Spleen (tissue), 11 donors: Measurements from ENCODE around the gene PIPOX. TPM values are rescaled to one million over a fixed set of nuclear protein-coding genes. Genes with fewer than 3 reads are reported as not detected.

ENCODE experiments used
- DNase-seq: peaks from one replicate; pipeline ENCODE4 v3.0.0-alpha.2; 2020
- H3K27ac ChIP-seq, 8 donors: fragments of 200-600 bp; sonication (generic) in 7 of 8; 1 replicate in 4 of 8; 2 replicates in 4 of 8; pipeline versions ENCODE4 v1.5.0 to v1.8.0; 2016 to 2021; ENCODE audit warnings: inconsistent platforms in 4 of 8, mild to moderate bottlenecking in 4 of 8, moderate library complexity in 1 of 8
- H3K27me3 ChIP-seq, 7 donors: fragments of 200-600 bp; sonication (generic) in 6 of 7; replicated peaks in 1 of 7; 1 replicate in 4 of 7; 2 replicates in 3 of 7; pipeline versions ENCODE4 v1.5.0 to v1.8.0; 2016 to 2021; ENCODE audit warnings: inconsistent platforms in 3 of 7, mild to moderate bottlenecking in 1 of 7
- H3K36me3 ChIP-seq, 6 donors: fragments of 200-600 bp; sonication (generic) in 5 of 6; 1 replicate in 4 of 6; 2 replicates in 2 of 6; pipeline versions ENCODE4 v1.5.0 to v1.8.0; 2016 to 2021; ENCODE audit warnings: inconsistent platforms in 2 of 6
- H3K4me1 ChIP-seq, 6 donors: fragments of 200-600 bp; sonication (generic) in 5 of 6; 1 replicate in 3 of 6; 2 replicates in 3 of 6; pipeline versions ENCODE4 v1.5.0 to v1.8.0; 2016 to 2021; ENCODE audit warnings: inconsistent platforms in 3 of 6
- H3K4me3 ChIP-seq, 8 donors: fragments of 200-600 bp; sonication (generic) in 7 of 8; 1 replicate in 4 of 8; 2 replicates in 4 of 8; pipeline versions ENCODE4 v1.5.0 to v1.8.0; 2016 to 2021; ENCODE audit warnings: inconsistent platforms in 4 of 8, mild to moderate bottlenecking in 4 of 8, moderate library complexity in 2 of 8
- H3K9me3 ChIP-seq, 8 donors: fragments of 200-600 bp; sonication (generic) in 7 of 8; 1 replicate in 4 of 8; 2 replicates in 4 of 8; pipeline versions ENCODE4 v1.5.0 to v1.8.0; 2016 to 2021; ENCODE audit warnings: inconsistent platforms in 4 of 8
- CTCF ChIP-seq, 11 experiments: fragments of 200-600 bp in 7 of 11; fragments of 450-650 bp in 4 of 11; sonication (generic) in 4 of 11; IDR thresholded peaks in 8 of 11; conservative IDR thresholded peaks in 3 of 11; 1 replicate in 7 of 11; 2 replicates in 4 of 11; pipeline versions ENCODE4 v1.4.0 to v1.8.0; 2016 to 2021; ENCODE audit warnings: antibody characterized with exemption in 11 of 11, inconsistent platforms in 4 of 11, mild to moderate bottlenecking in 1 of 11
- POLR2A ChIP-seq, 3 donors: fragments of 450-650 bp; IDR thresholded peaks; one replicate each; pipeline ENCODE4 v1.5.1; 2017; ENCODE audit warnings: antibody characterized with exemption in 3 of 3, mild to moderate bottlenecking in 1 of 3
- POLR2AphosphoS5 ChIP-seq, 3 donors: sonication (generic); formaldehyde crosslinking; IDR thresholded peaks; one replicate each; pipeline ENCODE4 v1.5.1; 2017; ENCODE audit warnings: antibody characterized with exemption in 3 of 3
- WGBS, 5 donors: extraction: QIAGEN DNeasy Blood & Tissue Kit in 3 of 5; methylation state at CpG; one replicate each; pipeline versions ENCODE4 v1.1.5 to v1.1.7; 2013 to 2018; 5-methylcytosine and 5-hydroxymethylcytosine counted together
- intact Hi-C: fragments of 100-400 bp; cut with DNase I; formaldehyde crosslinking; loops from one replicate; pipeline ENCODE4 v1.15.0; 2023; ENCODE audit warnings: low total_unique reads
- polyA plus RNA-seq, 3 donors: library from polyadenylated mRNA; stranded (reverse); fragments of 200-250 nt; gene quantifications; one replicate each; pipeline ENCODE4 v1.2.1, GENCODE V29; 2013
- total RNA-seq, 7 donors: library from RNA; depleted of rRNA in 3 of 7; stranded (reverse); fragments of >200 nt in 3 of 7; fragmentation: NEBNext Ultra II Directional in 4 of 7; extraction: Animal tissue kit (Norgen Biotek cat#: 25700) in 4 of 7; gene quantifications; one replicate each; pipeline versions ENCODE4 v1.1.0 to v1.2.1, GENCODE V29; 2016 to 2021
- donor health status: healthy with polysubstance abuse.
- donor health status: DM: no; HTN: no; CAD: no; lungs with moderate emphysema.
- donor health status: DM: no; HTN: no; CAD: no.
- donor health status: Bipolar disorder and iron deficiency.
- donor health status: healthy.
- donor health status: DM: no; HTN: no; CAD: no.
- donor health status: DM: yes; HTN: yes; CAD: no.

Gene PIPOX
- total and polyA plus RNA-seq, 10 donors = 0.64 to 8.3 (median 4.7) TPM

- intact Hi-C loops = no loop called here
- no peak for DNase-seq
- H3K27ac ChIP-seq = no peak overlapping the region
- no peaks in the 10 kb centered on the region for H3K36me3 ChIP-seq
- no peak overlapping the region for H3K4me3 ChIP-seq
- WGBS, 5 donors = 41 to 60% (median 60%) methylated on average over 2 of the region's 2 CpGs
- no peaks in the 10 kb centered on the region for H3K9me3 ChIP-seq
- H3K27me3 ChIP-seq = peaks cover 6 to 83% (median 46%) of the 10 kb centered on the region in 7 donors
- TF ChIP-seq POLR2A (IDR thresholded peaks at IDR 0.05) (no peak), CTCF (IDR thresholded peaks at IDR 0.05 in 8 of 11, conservative IDR thresholded peaks at IDR 0.05 in 3 of 11) (no peak), POLR2AphosphoS5 (IDR thresholded peaks at IDR 0.05) (no peak)
- H3K4me1 ChIP-seq = peaks cover 0 to 14% (median 7%) of the 10 kb centered on the region in 6 donors
Observed at GRCh38 chr17:29007860-29008455, 35.0 kb upstream of the PIPOX start.

- H3K36me3 ChIP-seq = no peaks in the 10 kb centered on the region
- H3K4me1 ChIP-seq = peaks cover 0 to 14% (median 7%) of the 10 kb centered on the region in 6 donors
- no peak for TF ChIP-seq POLR2A (IDR thresholded peaks at IDR 0.05)
- no peak for TF ChIP-seq POLR2AphosphoS5 (IDR thresholded peaks at IDR 0.05)
- no peak for TF ChIP-seq CTCF (IDR thresholded peaks at IDR 0.05 in 8 of 11, conservative IDR thresholded peaks at IDR 0.05 in 3 of 11)
- peaks cover 6 to 77% (median 41%) of the 10 kb centered on the region in 7 donors for H3K27me3 ChIP-seq
- H3K27ac ChIP-seq = no peak overlapping the region
- no peak overlapping the region for H3K4me3 ChIP-seq
- DNase-seq = no peak
- no peaks in the 10 kb centered on the region for H3K9me3 ChIP-seq
- intact Hi-C loops = no loop called here
- WGBS, 5 donors = 71 to 87% (median 79%) methylated on average over 3 of the region's 3 CpGs
Observed at GRCh38 chr17:29008591-29008990, 34.4 kb upstream of the PIPOX start.

GRCh38 chr17:29010129-29010528 is 32.8 kb upstream of the PIPOX start:
- no peak for TF ChIP-seq POLR2A (IDR thresholded peaks at IDR 0.05)
- no peak for TF ChIP-seq CTCF (IDR thresholded peaks at IDR 0.05 in 8 of 11, conservative IDR thresholded peaks at IDR 0.05 in 3 of 11)
- TF ChIP-seq POLR2AphosphoS5 (IDR thresholded peaks at IDR 0.05) = no peak
- no peaks in the 10 kb centered on the region for H3K9me3 ChIP-seq
- no peaks in the 10 kb centered on the region for H3K36me3 ChIP-seq
- H3K4me3 ChIP-seq = no peak overlapping the region
- WGBS, 5 donors = 33 to 59% (median 37%) methylated on average over 2 to 3 of the region's 3 CpGs
- intact Hi-C loops = no loop called here
- H3K27ac ChIP-seq = no peak overlapping the region
- no peak for DNase-seq
- peaks cover 0 to 12% (median 7%) of the 10 kb centered on the region in 6 donors for H3K4me1 ChIP-seq
- peaks cover 5 to 61% (median 26%) of the 10 kb centered on the region in 7 donors for H3K27me3 ChIP-seq

- intact Hi-C loops = no loop called here
- no peaks in the 10 kb centered on the region for H3K9me3 ChIP-seq
- H3K27me3 ChIP-seq = peaks cover 3 to 57% (median 21%) of the 10 kb centered on the region in 7 donors
- no peak for TF ChIP-seq CTCF (IDR thresholded peaks at IDR 0.05 in 8 of 11, conservative IDR thresholded peaks at IDR 0.05 in 3 of 11)
- TF ChIP-seq POLR2A (IDR thresholded peaks at IDR 0.05) = no peak
- no peak for TF ChIP-seq POLR2AphosphoS5 (IDR thresholded peaks at IDR 0.05)
- DNase-seq = no peak
- H3K36me3 ChIP-seq = no peaks in the 10 kb centered on the region
- WGBS, 5 donors = 70 to 81% (median 77%) methylated on average over 7 of the region's 7 CpGs
- H3K27ac ChIP-seq = no peak overlapping the region
- no peak overlapping the region for H3K4me3 ChIP-seq
- H3K4me1 ChIP-seq = peaks cover 0 to 8% (median 6%) of the 10 kb centered on the region in 6 donors
Observed at GRCh38 chr17:29010586-29010985, 32.4 kb upstream of the PIPOX start.
